SH-SY5Y (cell line): ENCODE data around the gene SND1.

Source experiments
- GATA2 ChIP-seq: IDR thresholded peaks from 2 replicates; pipeline ENCODE4 v1.6.1; 2011; ENCODE audit warnings: mild to moderate bottlenecking, low read depth, low read length
- GATA3 ChIP-seq: IDR thresholded peaks from 2 replicates; pipeline ENCODE4 v1.6.1; 2011; ENCODE audit warnings: low read depth, mild to moderate bottlenecking, low read length, moderate library complexity

DNA sequence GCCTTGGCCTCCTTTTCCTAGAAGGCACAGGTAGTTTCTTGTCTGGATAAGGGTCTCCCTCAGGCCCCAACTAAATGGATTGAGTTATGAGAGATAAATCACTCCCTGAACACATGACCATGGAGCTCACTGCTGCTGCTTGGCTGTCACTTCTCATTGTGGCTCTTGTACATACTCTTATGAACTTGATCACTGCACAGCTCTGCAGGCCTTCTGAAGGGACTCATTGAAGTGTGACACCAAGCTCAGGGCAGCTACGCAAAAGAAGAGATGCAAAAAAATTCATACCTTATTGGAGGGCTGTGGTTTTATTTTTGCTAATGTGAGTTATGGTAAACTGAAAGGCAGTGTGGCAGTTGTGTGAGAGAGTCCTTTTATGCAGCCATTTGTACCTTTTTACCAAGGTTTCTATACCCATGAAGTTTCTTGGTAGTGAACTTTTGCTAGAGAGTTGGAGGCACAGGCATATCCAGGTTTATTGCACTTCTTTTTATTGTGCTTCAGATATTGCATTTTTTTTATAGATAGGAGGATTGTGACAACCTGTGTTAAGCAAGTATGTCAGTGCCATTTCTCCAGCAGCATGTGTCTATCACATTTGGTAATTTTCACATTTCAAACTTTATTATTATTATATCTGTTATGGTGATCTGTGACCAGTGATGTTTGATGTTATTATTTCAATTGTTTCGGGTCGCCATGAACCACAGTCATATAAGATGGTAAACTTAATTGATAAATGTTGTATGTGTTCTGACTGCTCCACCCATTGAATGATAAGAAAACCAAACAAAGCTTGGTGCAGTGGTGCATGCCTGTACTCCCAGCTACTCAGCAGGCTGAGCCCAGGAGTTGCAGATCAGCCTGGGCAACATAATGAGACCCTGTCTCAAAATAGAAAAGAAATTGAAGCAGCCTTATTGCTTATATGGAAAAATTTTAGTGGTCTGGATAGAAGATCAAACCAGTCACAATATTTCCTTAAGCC lies 278.6 kb downstream of the SND1 start:
- TF ChIP-seq GATA2 (no peak), GATA3 (no peak)
